ENCODE data around the gene PTPN12. TPM values are rescaled to one million over a fixed set of nuclear protein-coding genes. Genes with fewer than 3 reads are reported as not detected.

PTPN12 gene
- total and polyA plus RNA-seq, 7 donors = 21.5 to 158 (median 64.2) TPM

- no peak overlapping the region for H3K4me3 ChIP-seq
- peaks cover 0 to 8% (median 0%) of the 10 kb centered on the region in 4 donors for H3K36me3 ChIP-seq
- no peaks in the 10 kb centered on the region for H3K4me1 ChIP-seq
- no peak for TF ChIP-seq POLR2A (IDR thresholded peaks at IDR 0.05)
- TF ChIP-seq EP300 (IDR thresholded peaks at IDR 0.05) = no peak
- no peak for TF ChIP-seq POLR2AphosphoS5 (IDR thresholded peaks at IDR 0.05)
- TF ChIP-seq CTCF (IDR thresholded peaks at IDR 0.05) = no peak
- DNase-seq = no peak
- no peaks in the 10 kb centered on the region for H3K27me3 ChIP-seq
- no peaks in the 10 kb centered on the region for H3K9me3 ChIP-seq
- H3K27ac ChIP-seq = no peak overlapping the region
- intact Hi-C loops (cut with DNase I) = no loop called here
Measured at GRCh38 chr7:77664715-77665114, 127.6 kb downstream of the PTPN12 start.

- DNase-seq = peak; percentile 15
- peaks cover 0 to 6% (median 0%) of the 10 kb centered on the region in 4 donors for H3K36me3 ChIP-seq
- no peak overlapping the region for H3K4me3 ChIP-seq
- no peaks in the 10 kb centered on the region for H3K4me1 ChIP-seq
- H3K27ac ChIP-seq = no peak overlapping the region
- H3K27me3 ChIP-seq = no peaks in the 10 kb centered on the region
- TF ChIP-seq EP300 (IDR thresholded peaks at IDR 0.05) = no peak
- intact Hi-C loops (cut with DNase I) = no loop called here
- no peaks in the 10 kb centered on the region for H3K9me3 ChIP-seq
Measured at GRCh38 chr7:77665161-77665560, 128.1 kb downstream of the PTPN12 start.

GRCh38 chr7:77667459-77668086 lies 130.5 kb downstream of the PTPN12 start:
- Histone ChIP-seq H3K36me3 (no peaks in the 10 kb centered on the region), H3K27me3 (no peaks in the 10 kb centered on the region), H3K27ac (no peak overlapping the region), H3K9me3 (no peaks in the 10 kb centered on the region), H3K4me3 (no peak overlapping the region), H3K4me1 (no peaks in the 10 kb centered on the region)
- 21 to 74% methylated on average over 6 of the region's 6 CpGs for WGBS, 2 donors
- DNase-seq = no peak
- intact Hi-C loops (cut with DNase I) = no loop called here
- no peak for TF ChIP-seq EP300 (IDR thresholded peaks at IDR 0.05)
- TF ChIP-seq POLR2AphosphoS5 (IDR thresholded peaks at IDR 0.05) = no peak
- TF ChIP-seq POLR2A (IDR thresholded peaks at IDR 0.05) = no peak
- no peak for TF ChIP-seq CTCF (IDR thresholded peaks at IDR 0.05)

GRCh38 chr7:77674878-77675277 lies 137.8 kb downstream of the PTPN12 start:
- intact Hi-C loops (cut with DNase I) = no loop called here
- Histone ChIP-seq H3K4me3 (no peak overlapping the region), H3K36me3 (no peaks in the 10 kb centered on the region), H3K27me3 (no peaks in the 10 kb centered on the region), H3K9me3 (no peaks in the 10 kb centered on the region), H3K4me1 (peaks cover 0 to 4% (median 2%) of the 10 kb centered on the region in 4 donors), H3K27ac (no peak overlapping the region)
- DNase-seq = no peak
- WGBS, 2 donors = 55 to 78% methylated on average over 5 of the region's 5 CpGs
- TF ChIP-seq EP300 (IDR thresholded peaks at IDR 0.05) (no peak), POLR2AphosphoS5 (IDR thresholded peaks at IDR 0.05) (no peak), POLR2A (IDR thresholded peaks at IDR 0.05) (no peak), CTCF (IDR thresholded peaks at IDR 0.05) (no peak)

GRCh38 chr7:77679608-77680007 lies 142.5 kb downstream of the PTPN12 start:
- H3K36me3 ChIP-seq = peaks cover 0 to 15% (median 0%) of the 10 kb centered on the region in 4 donors
- peaks cover 0 to 12% (median 6%) of the 10 kb centered on the region in 4 donors for H3K4me1 ChIP-seq
- intact Hi-C loops (cut with DNase I) = no loop called here
- H3K4me3 ChIP-seq = no peak overlapping the region
- H3K27ac ChIP-seq = no peak overlapping the region
- H3K9me3 ChIP-seq = no peaks in the 10 kb centered on the region
- no peak for DNase-seq
- H3K27me3 ChIP-seq = no peaks in the 10 kb centered on the region
- no peak for TF ChIP-seq POLR2AphosphoS5 (IDR thresholded peaks at IDR 0.05)
- no peak for TF ChIP-seq CTCF (IDR thresholded peaks at IDR 0.05)
- no peak for TF ChIP-seq POLR2A (IDR thresholded peaks at IDR 0.05)
- TF ChIP-seq EP300 (IDR thresholded peaks at IDR 0.05) = no peak

Data from sigmoid colon (tissue), 7 donors.